GM10266 (cell line): Measurements from ENCODE around the gene RNF123.

ENCODE experiments used
- DNase-seq: peaks from one replicate; pipeline ENCODE4 v3.0.0; 2012; ENCODE audit errors: extremely low spot score
- TF ChIP-seq, protein P1 (sequence below): IDR thresholded peaks from 2 replicates; pipeline ENCODE4 v1.5.1; 2012; ENCODE audit warnings: mild to moderate bottlenecking, low read depth; ENCODE audit not compliant: control insufficient read depth, insufficient read depth; ENCODE audit errors: missing control alignments

RNF123 gene

DNA sequence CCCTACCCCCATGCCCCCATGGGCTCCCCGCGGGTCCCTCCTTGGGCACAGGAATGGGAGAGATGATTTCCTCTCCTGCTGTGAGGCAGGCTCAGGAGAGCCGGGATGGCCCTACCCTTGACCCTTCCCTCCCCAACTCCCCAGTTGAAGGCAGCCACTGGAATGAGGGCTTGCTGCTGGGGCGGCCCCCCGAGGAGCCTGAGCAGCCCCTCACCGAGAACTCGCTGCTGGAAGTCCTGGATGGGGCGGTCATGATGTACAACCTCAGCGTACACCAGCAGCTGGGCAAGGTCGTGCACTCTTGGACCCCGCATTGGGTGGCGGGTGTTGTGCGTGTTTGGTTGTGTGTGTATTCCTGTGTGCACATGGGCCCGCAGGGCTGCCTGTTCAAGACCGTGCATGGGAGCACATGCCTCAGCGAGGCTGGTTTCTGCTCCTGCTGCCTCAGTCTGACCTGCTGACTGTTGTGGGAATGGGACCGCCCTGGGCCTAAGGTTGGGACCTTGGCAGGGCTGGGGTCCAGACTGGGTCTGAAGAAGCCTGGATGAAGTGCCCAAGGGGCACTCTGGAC lies 16.1 kb downstream of the RNF123 start:
- TF ChIP-seq, protein P1, sequence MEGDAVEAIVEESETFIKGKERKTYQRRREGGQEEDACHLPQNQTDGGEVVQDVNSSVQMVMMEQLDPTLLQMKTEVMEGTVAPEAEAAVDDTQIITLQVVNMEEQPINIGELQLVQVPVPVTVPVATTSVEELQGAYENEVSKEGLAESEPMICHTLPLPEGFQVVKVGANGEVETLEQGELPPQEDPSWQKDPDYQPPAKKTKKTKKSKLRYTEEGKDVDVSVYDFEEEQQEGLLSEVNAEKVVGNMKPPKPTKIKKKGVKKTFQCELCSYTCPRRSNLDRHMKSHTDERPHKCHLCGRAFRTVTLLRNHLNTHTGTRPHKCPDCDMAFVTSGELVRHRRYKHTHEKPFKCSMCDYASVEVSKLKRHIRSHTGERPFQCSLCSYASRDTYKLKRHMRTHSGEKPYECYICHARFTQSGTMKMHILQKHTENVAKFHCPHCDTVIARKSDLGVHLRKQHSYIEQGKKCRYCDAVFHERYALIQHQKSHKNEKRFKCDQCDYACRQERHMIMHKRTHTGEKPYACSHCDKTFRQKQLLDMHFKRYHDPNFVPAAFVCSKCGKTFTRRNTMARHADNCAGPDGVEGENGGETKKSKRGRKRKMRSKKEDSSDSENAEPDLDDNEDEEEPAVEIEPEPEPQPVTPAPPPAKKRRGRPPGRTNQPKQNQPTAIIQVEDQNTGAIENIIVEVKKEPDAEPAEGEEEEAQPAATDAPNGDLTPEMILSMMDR: no peak
- no peak for DNase-seq

DNA sequence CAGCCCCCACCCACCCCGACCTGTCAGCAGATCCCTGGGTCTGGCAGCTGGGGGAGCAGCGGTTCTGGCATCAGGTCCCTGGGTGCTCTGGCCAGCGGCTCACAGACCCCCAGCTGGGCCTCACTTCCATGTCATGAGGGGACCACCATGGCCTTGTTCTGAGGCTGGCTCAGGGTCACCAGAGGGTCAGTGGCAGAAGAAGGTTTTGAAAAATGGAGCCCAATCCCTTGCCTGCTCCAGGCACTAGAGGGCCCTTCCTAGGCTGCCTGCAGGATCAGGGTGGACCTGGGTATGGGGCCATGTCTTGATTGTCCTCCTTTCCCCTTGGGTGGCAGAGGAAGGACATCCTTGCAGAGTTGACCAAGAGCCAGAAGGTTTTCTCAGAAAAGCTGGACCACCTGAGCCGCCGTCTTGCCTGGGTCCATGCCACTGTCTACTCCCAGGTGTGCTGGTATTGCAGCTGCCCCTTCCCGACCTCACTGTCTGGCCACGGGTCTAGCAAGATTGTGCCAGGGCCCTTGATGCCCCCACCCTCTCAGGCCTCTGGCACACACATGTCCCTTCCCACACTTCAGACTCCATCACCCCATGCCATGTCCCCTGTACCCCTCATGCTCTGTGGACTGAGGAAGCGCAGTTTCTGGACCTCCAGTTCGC lies 17.2 kb downstream of the RNF123 start:
- no peak for DNase-seq
- TF ChIP-seq, protein P1: no peak

DNA sequence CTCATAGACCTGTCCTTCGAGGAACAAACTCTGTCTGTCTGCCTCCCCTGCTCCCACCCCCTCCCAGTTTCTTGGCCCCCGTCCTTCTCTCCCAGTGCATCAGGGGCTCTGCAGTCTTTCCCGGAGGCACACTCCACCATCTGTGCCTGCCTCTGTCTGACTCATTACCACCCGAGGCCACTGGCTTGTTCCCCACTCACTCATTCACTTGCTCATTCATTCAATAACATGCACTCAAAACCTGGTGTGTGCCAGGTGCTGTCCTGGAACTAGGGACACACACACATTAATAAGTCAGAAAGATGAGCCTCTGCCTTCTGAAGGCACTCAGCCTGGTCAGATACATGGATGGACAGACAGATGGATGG lies 17.7 kb downstream of the RNF123 start:
- no peak for DNase-seq
- TF ChIP-seq, protein P1: no peak

DNA sequence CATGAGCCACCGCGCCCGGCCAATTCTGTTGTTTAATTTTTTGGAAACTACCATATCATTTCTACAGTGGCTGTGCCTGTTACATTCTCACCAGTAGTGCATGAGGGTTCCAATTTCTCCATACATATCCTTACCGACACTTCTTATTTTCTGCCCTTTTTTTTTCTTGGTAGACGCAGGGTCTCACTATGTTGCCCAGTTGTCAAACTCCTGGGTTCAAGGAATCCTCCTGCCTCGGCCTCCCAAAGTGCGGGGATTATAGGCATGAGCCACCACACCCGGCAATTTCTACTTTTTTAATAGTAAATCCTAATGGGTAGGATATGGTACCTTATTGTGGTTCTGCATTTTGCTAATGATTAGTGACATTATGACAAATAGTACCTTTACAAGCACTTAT lies 20.5 kb downstream of the RNF123 start:
- no peak for DNase-seq

DNA sequence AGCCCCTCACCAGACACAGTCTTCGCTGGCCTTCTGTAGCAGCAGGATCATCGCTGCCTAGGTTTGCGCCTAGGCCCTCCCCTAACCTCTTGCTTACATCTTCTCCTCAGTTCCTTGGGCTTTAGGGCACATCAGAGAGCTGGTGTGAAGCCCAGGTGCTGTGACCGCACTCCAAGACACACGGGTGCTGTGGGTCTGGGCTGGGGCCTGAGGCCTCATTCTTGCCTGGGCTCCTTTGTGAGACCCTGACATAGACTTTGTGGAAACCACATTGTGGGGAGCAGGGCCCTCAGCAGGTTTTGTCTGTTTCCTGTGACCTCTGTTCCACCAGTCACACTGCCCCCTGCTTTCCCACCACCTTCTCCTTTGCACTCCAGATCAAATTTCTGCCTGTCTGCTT lies 22.1 kb downstream of the RNF123 start:
- no peak for DNase-seq
- TF ChIP-seq, protein P1: no peak

More for the DNA sequence above, 20.5 kb downstream of the RNF123 start:
- TF ChIP-seq, protein P1: no peak

DNA sequence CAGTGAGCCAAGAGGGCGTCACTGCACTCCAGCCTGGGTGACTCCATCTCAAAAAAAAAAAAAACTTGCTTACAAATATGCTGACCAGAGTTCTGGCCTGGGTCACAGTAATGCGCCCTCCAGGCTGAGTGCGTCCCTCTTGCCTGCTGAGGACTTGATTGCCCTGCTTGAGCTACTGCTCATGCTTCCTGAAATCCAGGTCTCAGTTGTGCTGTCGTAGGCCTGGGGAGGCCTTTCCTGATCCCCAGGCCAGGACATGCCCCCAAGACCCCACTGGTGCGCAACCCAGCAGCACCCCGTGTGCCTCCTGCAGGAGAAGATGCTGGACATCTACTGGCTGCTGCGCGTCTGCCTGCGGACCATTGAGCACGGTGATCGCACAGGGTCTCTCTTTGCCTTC lies 22.8 kb downstream of the RNF123 start:
- TF ChIP-seq, protein P1: no peak
- no peak for DNase-seq

DNA sequence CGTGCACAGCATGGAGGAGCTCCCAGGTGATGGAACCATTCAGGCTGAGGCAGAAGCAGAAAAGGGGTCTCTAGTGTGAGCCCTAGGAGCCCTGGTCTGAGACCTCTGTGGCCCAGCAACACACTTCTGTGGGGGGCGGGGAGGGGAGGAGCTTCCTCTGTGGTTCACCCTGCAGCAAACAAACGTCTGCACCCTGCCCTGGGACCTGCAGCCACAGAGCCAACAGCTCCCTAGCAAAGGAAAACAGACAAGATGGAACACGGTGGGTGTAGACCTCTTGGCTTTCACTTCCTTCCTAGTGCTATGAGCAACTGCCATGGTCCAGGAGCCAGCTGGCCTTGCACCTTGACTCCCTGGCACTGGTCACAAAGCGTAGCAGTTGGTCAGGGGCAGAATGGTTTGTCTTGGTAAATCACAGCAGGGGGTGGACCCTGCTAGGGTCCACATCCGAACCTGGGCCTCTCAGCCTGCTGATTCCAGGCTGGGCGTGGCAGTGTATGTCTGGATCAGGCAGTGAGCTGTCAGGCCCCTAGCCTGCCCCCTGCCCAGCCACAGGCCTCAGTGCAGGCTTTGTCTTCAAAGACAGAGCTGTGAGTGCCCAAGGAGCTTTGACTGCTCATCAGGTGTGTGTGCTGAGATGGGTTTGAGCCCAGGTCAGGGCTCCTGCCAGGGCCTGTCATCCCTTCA lies 23.4 kb downstream of the RNF123 start:
- DNase-seq: no peak
- TF ChIP-seq, protein P1: no peak
